HG03159 (cell line): ENCODE data around the gene IGF2R.
"Not testable (repeated sequence)": the region's sequence is repeated elsewhere in the genome, so short reads cannot be mapped to it uniquely, and the experiment has no call there.

ENCODE experiments used
- ATAC-seq: cut with Tn5 transposase; IDR thresholded peaks from one replicate; pipeline ENCODE4 v1.9.1; 2021; ENCODE audit warnings: mild to moderate bottlenecking, moderate library complexity; ENCODE audit not compliant: unreplicated experiment

IGF2R gene, protein sequence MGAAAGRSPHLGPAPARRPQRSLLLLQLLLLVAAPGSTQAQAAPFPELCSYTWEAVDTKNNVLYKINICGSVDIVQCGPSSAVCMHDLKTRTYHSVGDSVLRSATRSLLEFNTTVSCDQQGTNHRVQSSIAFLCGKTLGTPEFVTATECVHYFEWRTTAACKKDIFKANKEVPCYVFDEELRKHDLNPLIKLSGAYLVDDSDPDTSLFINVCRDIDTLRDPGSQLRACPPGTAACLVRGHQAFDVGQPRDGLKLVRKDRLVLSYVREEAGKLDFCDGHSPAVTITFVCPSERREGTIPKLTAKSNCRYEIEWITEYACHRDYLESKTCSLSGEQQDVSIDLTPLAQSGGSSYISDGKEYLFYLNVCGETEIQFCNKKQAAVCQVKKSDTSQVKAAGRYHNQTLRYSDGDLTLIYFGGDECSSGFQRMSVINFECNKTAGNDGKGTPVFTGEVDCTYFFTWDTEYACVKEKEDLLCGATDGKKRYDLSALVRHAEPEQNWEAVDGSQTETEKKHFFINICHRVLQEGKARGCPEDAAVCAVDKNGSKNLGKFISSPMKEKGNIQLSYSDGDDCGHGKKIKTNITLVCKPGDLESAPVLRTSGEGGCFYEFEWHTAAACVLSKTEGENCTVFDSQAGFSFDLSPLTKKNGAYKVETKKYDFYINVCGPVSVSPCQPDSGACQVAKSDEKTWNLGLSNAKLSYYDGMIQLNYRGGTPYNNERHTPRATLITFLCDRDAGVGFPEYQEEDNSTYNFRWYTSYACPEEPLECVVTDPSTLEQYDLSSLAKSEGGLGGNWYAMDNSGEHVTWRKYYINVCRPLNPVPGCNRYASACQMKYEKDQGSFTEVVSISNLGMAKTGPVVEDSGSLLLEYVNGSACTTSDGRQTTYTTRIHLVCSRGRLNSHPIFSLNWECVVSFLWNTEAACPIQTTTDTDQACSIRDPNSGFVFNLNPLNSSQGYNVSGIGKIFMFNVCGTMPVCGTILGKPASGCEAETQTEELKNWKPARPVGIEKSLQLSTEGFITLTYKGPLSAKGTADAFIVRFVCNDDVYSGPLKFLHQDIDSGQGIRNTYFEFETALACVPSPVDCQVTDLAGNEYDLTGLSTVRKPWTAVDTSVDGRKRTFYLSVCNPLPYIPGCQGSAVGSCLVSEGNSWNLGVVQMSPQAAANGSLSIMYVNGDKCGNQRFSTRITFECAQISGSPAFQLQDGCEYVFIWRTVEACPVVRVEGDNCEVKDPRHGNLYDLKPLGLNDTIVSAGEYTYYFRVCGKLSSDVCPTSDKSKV (N-terminal part only)

DNA sequence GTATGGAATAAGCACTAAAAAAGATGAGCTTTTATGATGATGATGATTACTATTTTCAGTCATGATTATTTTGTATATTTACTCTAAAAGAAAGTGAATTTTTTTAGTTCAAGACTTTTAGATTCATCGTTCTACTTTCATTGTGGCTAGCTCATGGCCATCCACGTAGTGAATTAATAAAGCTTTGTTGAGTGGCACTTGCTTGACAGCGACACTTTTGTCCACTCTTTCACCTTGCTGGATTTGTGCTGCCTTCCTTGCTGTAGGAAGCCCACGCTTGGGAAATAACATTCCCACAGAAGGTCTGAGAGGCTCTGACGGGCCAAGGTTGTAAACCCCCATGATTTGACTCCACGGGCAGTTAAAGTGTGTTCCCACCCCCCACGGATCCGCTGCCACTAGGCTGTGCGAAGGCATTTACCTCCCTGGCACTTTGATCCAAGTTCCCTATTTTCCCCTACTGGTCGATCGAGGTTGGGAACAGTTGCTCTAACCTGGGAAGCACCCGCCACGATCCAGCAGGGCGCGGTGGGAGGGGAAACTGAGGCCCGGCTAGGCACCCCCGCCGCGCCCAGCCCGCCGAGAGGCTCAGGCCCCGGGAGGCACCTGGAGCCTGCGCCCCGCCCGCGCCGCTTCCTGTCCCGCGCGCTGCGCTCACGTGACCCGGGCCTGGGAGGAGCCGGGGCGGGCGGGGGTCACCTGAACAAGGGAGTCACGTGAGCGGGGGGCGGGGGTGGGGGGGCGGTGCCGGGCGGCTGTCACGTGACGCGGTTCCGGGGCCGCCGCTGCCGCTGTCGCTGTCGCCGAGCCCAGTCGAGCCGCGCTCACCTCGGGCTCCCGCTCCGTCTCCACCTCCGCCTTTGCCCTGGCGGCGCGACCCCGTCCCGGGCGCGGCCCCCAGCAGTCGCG is at the start of gene IGF2R:
Gene IGF2R, plus strand, starts transcription at position 788 of the 909 bp plus-strand sequence. CDS start 165 bp downstream, outside the sequence.
- peak; percentile 85 for ATAC-seq

DNA sequence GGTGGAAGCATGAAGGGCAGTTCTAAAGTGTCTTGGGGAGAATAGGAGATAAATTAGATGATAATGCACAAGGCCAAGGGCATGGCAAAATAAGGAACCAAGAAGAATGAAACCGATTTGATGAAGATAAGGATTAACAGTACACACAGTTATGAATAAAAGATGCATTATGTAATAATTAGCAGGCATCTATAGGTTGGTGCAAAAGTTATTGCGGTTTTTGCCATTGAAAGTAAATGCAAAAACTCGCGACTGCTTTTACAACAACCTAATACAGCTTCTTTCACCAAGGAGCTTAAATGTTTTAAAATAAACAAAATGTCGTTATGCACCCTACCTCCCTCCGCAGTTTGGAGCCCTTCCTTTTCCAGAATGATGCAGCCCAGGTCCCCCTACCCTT is 49.1 kb upstream of the IGF2R start:
- ATAC-seq, result no peak

DNA sequence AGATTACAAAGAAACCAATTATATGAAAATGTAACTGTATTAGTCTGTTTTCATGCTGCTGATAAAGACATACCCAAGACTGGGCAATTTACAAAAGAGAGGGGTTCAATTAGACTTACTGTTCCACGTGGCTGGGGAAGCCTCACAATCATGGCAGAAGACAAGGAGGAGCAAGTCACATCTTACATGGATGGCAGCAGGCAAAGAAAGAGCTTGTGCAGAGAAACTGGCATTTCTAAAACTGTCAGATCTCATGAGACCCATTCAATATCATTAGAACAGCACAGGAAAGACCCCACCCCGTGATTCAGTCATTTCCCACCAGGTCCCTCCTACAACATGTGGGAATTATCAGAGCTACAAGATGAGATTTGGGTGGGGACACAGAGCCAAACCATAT is 44.7 kb upstream of the IGF2R start:
- not testable (repeated sequence) for ATAC-seq

DNA sequence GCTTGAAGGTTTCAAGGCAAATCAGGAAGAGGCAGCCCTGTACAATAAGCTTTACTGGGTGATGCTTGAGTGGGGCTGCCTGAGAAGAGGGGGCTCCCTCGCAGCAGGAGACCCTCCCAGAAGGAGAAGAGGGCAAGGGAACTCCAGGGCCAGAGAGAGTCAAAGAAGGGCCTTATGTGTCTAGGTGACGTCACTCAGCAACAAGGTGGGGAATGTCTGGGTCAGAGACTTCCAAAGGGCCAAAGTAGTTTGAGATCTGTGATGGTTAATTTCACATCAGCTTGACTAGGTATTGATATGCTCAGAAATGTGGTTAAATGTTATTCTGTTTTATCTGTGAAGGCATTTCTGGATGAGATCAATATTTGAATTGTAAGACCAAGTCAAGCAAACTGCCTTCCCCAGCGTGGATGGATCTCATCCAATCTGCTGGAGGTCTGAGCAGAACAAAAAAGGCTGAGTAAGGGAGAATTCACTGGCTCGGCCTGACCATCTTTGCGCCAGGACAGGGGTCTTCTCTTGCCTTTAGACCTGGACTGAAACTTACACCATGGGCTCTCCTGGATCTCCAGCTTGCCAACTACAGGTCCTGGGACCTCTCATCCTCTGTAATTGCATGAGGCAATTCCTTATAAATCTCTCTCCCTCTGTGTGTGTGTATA is 42.2 kb upstream of the IGF2R start:
- no peak for ATAC-seq

DNA sequence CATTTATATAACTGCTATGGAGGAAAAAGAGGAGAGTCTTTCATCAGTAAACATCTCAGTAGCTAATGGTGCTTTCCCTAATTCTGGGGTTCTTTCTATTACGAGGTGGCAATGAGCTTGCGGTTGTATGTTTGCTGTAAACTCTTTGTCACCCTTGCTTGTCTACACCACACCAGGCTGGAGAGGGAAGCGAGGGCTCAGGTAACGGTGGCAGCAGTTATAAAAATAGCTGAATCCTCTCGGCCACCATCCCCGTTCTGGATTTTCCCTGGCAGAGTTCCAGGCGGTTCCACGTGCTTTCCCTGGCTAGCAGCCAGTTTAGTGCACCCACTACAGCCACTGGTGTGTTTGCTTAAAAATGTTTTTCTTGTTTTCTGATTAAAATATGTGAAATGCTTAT is 39.1 kb upstream of the IGF2R start:
- ATAC-seq, result no peak

DNA sequence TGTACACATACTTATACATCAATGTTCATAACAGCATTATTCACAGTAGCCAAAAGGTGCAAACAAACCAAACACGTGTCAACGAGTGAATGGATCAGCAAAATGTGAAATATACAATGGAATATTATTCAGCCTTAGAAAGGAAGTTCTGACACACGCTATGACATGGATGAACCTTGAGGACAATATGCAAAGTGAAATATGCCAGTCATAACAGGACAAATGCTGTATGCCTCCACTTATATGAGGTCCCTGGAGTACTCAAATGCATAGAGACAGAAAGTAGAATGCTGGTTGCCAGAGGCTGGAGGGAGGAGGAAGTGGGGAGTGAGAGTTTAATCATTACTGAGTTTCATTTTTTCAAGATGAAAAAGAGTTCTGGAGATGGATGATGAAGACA is 37.8 kb upstream of the IGF2R start:
- ATAC-seq, result peak; percentile 90

DNA sequence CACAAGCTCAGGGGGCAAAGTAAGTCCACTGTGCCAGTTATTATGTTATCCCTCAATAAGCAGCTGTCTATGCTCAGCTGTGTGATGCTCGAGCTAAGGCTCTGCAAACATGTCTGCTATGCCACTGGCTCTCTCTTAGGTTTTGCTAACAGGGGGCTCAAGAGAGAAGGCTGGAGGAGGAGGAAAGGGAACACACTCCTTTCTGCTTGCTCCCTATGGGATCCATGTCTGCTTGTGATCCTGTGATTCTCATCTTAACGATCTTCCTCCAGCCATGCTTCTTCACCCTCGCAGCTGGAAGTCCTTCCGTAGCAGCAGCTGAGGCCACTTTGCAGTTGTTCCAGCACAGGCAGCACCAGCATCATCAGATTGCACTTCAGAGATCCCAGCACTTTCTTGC is 37.0 kb upstream of the IGF2R start:
- ATAC-seq, result peak; percentile 27

DNA sequence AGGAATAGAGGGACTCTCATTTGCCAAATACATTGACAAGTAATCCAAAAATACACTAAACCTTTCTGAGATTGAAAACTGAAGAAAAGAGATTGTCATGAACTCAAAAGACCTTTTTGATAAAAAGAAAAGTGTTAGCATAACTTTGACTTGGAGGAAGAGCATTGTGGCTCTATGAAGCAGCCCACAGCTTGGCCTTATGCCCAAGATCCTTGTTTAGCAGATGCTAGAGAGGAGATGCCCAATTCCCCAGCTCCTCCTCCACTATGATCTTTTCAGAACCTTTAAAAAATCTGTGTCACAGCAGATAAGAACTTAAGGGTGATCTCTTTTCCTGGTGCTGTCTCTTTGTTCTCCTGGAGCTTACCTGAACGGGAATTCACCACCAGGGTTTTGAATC is 35.8 kb upstream of the IGF2R start:
- no peak for ATAC-seq

DNA sequence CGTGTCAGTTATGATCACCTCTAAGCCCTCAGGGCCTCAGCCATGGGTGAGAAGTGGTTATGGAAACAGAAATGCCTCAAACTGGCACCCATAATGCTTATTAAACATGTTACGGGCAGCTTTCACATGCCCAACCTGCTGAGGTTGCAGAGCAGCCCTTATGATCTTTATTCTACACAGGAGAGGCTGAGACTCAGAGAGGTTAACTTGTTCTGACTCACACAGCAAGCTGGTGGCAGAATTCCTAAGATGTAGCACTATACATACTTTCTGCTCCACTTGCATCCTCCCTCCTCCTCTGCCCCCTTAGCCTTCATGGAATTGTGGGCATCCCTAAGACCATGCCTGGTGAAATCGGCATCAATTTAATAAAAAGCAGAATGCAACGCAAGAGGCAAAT is 34.7 kb upstream of the IGF2R start:
- no peak for ATAC-seq

DNA sequence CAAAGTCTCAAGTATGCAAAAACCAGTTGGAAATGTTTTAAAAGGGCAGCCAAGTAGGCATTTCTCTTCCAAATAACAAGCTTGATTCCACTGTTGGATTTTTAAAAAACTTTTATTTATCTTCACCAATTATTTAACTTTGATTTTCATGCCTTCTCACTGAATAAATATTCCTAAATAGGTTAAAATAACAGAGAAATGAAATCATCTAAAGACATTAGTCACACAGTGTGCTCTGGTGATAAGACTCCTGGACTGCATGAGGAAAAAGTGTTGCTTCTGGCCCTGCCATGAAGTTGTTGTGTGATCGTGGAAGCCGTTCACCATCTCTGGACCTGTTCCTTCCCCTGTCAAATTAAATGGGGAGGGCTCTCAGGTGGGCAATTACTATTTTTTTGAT is 33.8 kb upstream of the IGF2R start:
- ATAC-seq, result no peak

DNA sequence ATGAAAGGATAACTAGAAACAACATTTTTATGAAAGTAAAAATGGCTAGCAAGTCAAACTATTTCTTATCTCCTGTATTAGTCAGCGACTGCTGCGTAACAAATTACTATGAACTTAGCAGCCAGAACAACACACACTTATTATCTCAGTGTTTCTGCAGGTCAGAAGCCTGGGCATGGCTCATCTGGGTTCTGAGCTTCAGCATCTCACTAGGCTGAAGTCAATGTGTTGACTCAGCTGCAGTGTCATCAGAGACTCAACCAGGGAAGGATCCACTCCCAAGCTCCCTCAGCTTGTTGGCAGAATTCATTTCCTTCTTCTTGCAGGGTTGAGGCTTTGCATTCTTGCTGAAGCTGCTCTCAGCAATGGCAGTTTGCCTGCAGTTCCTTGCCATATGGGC is 33.2 kb upstream of the IGF2R start:
- no peak for ATAC-seq

DNA sequence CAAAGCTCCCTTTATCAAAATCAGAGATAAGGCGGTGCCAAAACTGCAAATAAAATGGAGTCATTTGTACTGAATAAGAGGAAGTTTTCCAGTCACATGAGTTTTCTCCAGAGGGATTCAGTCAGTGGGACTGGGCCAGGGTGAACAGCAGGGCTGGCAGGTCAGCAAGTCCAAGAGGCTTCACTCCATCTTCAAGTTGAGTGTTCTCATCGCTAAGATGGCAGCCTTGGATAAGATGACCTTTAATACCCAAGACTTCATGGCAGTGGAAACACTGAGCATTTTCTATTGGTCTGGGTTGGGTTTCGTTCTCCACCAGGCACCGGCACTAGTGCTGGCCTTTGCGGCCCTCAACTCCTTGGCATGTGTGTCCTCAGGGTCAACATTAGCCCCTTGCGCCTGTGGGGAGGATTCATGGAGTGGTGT is 29.3 kb upstream of the IGF2R start:
- no peak for ATAC-seq

DNA sequence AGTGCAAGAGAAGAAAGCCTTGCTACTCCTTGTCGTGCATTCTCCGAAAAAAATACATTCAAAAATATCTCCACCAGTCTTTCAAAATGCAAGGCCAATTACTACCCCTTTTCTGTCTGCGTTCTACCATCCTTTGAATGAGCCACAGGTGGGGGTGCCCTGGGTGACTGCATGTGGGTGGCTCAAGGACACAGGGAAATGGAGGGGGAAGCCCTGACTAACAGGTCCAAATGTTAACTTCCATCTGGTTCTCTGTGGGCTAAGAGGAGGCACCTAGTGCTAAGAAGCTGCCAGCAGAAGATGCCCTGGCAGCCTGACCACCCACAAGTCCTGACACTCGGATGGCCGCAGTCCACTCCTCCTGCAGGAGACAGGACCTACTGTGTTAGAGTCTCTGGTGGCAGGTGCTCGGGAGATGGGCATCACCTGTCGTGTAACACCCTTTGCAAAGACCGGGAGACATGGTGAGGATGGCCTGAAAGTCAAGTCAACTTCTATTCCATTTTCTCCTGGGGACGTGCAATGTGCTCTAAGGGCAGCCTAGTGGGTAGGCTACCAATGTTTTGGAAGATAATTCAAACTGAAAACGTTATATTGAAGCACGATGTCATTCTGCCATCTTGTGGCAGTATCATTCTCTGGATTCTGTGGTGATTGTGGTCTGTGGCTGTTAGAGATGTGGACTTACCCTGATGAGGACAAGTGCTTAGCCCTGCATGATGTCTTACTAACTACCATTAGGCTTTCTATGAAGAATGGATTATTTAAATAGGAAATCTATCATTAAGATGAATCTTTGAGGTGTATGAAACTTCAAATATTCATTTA is 27.4 kb upstream of the IGF2R start:
- ATAC-seq, result peak; percentile 79

DNA sequence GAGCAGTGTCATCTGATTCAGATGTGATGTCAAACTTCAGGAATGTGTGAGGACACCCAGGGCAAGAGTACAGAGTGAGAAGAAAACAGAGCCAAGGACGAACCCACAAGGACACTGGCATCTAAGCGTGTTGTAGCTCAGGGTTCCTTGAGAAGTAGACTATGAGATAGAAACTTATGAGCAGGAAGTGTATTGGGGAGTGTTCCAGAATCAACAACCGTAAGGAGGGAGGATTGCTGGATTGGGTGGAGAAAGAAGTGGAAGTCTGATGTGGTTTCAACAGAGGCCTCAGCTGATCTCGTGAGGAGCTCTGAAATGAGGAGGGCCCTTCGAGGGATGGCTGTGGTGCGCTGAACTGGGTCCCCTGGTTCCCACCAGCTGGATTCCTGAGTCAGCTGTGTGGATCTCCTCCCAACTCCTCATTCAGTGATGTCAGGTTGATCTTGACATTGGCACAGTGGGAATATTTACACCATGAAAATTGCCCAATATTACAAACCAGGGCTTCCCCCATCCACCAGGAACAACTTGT is 25.7 kb upstream of the IGF2R start:
- ATAC-seq, result no peak

DNA sequence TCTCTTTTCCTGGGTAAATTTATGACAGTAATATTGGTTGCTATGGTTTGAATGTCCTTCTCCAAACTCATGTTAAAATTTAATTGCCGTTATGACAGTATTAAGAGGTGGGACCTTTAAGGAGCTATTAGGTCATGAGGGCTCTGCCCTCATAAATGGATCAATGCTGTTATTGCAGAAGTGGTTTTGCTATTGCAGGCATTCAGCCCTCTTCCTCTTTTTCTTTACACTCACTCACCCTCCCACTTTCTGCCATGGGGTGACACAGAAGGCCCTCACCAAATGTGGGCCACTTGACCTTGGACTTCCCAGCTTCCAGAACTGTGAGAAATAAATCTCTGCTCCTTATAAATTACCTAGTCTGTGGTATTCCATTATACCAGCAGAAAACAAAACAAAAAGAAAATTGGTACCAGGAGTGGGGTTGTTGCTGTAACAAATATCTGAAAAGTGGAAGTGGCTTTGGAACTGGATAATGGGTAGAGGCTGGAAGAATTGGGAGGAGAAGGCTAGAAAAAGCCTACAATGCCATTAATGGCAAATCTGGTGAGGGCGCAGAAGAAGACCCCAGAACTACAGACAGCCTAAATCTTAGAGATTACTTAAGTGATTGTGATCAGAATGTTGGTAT is 24.8 kb upstream of the IGF2R start:
- ATAC-seq, result no peak

DNA sequence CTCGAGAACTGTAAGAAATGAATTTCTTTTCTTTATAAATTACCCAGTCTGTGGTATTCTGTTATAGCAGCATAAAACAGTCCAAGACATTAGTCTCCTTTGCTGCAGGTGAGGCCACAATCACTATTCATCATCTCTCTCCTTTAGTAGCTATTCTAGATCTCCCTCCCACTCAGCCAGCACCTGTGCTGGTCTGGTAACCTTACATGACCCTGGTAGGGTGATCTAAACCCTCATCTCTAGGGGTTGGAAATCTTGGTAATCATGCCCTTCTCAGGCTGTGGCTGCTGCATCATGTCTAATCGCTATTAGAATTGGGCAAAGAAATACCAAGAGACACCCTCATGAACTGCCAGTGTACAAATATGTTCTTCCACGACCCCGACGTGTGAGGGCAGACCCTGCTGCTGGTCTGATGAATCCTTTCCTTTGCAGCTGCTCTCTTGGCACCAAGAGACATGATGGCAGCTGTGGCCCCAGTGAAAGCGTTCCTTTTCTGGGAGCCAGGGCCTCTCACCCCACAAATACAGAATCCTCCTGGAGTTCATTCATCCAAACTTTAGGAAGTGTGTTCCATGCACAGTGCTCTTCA is 23.0 kb upstream of the IGF2R start:
- no peak for ATAC-seq

DNA sequence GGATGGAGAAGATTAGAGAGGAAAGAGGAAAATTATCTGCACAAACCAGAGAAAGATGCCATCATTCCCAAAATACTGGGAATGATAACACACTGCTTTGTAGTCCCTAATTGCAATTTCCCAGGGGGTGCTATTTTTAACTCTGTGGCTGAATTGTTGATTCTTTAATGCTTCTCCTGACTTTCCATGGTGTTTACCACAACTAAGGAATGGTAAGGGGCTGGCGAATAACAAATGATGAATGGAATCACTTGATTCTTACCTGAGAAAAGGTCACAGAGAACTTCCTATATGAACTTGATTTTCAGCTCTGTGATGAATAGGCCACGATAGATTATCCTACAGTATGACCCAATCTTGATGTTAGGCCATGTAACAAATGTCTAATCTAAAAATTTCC is 22.0 kb upstream of the IGF2R start:
- no peak for ATAC-seq

DNA sequence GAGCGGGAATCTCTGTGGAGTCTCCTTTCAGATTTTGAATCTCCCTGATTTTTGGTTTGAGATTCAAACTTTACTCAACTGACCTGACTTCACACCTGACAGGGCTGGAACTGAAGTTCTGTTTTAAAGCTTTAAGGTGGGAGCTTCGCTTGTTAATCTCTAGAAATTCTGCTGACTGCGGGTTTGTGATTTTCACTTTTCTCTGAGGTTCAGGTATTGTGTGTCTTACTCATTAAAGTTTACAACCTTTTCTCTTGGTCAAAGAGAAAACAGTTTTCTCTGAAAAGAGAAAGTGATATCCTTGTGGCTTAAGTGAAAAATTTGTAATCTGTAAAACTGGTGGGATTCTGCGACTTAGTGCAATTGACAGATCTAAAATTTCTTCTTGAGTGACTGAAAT is 20.7 kb upstream of the IGF2R start:
- no peak for ATAC-seq
